Osteoblast (primary cell): ENCODE results near the gene MYO18B. TPM values are rescaled to one million over a fixed set of nuclear protein-coding genes. Genes with fewer than 3 reads are reported as not detected.

Experiments
- DNase-seq: peaks from one replicate; pipeline ENCODE4 v3.0.0; 2011; ENCODE audit warnings: low spot score, mixed read lengths; ENCODE audit not compliant: insufficient read length; ENCODE audit errors: missing footprints
- H2AFZ ChIP-seq: 2 replicates; pipeline ENCODE4 v1.6.0; 2011; ENCODE audit warnings: mild to moderate bottlenecking, low read length
- H3K27ac ChIP-seq: 2 replicates; pipeline ENCODE4 v1.5.1; 2011; ENCODE audit warnings: mild to moderate bottlenecking, low read depth, low read length, moderate library complexity
- H3K27me3 ChIP-seq: 2 replicates; pipeline ENCODE4 v1.6.0; 2012; ENCODE audit warnings: mild to moderate bottlenecking, control low read depth, inconsistent platforms, low read length, moderate library complexity; ENCODE audit not compliant: insufficient read depth
- H3K36me3 ChIP-seq: 2 replicates; pipeline ENCODE4 v1.5.1; 2011; ENCODE audit warnings: mild to moderate bottlenecking, low read length, control low read depth, moderate library complexity; ENCODE audit not compliant: insufficient read depth
- H3K4me1 ChIP-seq: 2 replicates; pipeline ENCODE4 v1.5.1; 2011; ENCODE audit warnings: mild to moderate bottlenecking, low read length, control low read depth, moderate library complexity; ENCODE audit not compliant: insufficient read depth
- H3K4me2 ChIP-seq: 2 replicates; pipeline ENCODE4 v1.6.0; 2011; ENCODE audit warnings: mild to moderate bottlenecking, low read length; ENCODE audit not compliant: insufficient read depth
- H3K4me3 ChIP-seq: fragments of 200-600 bp; sonication (generic); 3 replicates; pipeline ENCODE4 v1.5.1; 2012; ENCODE audit warnings: mild to moderate bottlenecking, low read length, inconsistent platforms; ENCODE audit not compliant: insufficient read depth
- H3K79me2 ChIP-seq: 2 replicates; pipeline ENCODE4 v1.6.0; 2012; ENCODE audit warnings: mild to moderate bottlenecking, low read length, control low read depth, inconsistent platforms; ENCODE audit not compliant: insufficient read depth
- H3K9me3 ChIP-seq: 2 replicates; pipeline ENCODE4 v1.5.1; 2011; ENCODE audit warnings: low read depth, low read length, control low read depth
- H4K20me1 ChIP-seq: 2 replicates; pipeline ENCODE4 v1.6.0; 2012; ENCODE audit warnings: mild to moderate bottlenecking, low read length, control low read depth; ENCODE audit not compliant: insufficient read depth
- CTCF ChIP-seq: IDR thresholded peaks from 2 replicates; pipeline ENCODE4 v1.5.1; 2011; ENCODE audit warnings: mild to moderate bottlenecking, low read depth, low read length, moderate library complexity; ENCODE audit errors: extremely low read depth
- total RNA-seq: library from RNA; depleted of rRNA; stranded (reverse); fragments of >200 nt; gene quantifications from 2 replicates; pipeline ENCODE4 v1.2.3, GENCODE V29; 2012

The MYO18B gene
- total RNA-seq, 1 donor, result under 0.01 TPM

GRCh38 chr22:25969901-25970300, 227.9 kb downstream of the MYO18B start:
- Histone ChIP-seq H3K4me1 (no peaks in the 10 kb centered on the region), H3K9me3 (no peaks in the 10 kb centered on the region), H3K79me2 (no peaks in the 10 kb centered on the region), H3K4me2 (no peak overlapping the region), H2AFZ (no peak overlapping the region), H3K27me3 (no peaks in the 10 kb centered on the region), H3K27ac (no peak overlapping the region), H4K20me1 (no peaks in the 10 kb centered on the region), H3K4me3 (no peak overlapping the region), H3K36me3 (no peaks in the 10 kb centered on the region)
- no peak for DNase-seq
- TF ChIP-seq CTCF, result no peak

- H3K27ac ChIP-seq, result no peak overlapping the region
- H3K4me3 ChIP-seq, result no peak overlapping the region
- no peak overlapping the region for H3K4me2 ChIP-seq
- DNase-seq, result no peak
- no peaks in the 10 kb centered on the region for H3K36me3 ChIP-seq
- TF ChIP-seq CTCF, result no peak
- no peaks in the 10 kb centered on the region for H3K4me1 ChIP-seq
- H3K79me2 ChIP-seq, result no peaks in the 10 kb centered on the region
- H3K9me3 ChIP-seq, result no peaks in the 10 kb centered on the region
- no peaks in the 10 kb centered on the region for H3K27me3 ChIP-seq
- H2AFZ ChIP-seq, result no peak overlapping the region
- H4K20me1 ChIP-seq, result no peaks in the 10 kb centered on the region
Measured at GRCh38 chr22:25970374-25970911, 228.5 kb downstream of the MYO18B start.

- Histone ChIP-seq H3K9me3 (no peaks in the 10 kb centered on the region), H4K20me1 (no peaks in the 10 kb centered on the region), H3K27ac (no peak overlapping the region), H3K36me3 (no peaks in the 10 kb centered on the region), H3K4me3 (no peak overlapping the region), H2AFZ (no peak overlapping the region), H3K4me2 (no peak overlapping the region), H3K4me1 (no peaks in the 10 kb centered on the region), H3K79me2 (no peaks in the 10 kb centered on the region), H3K27me3 (no peaks in the 10 kb centered on the region)
- TF ChIP-seq CTCF, result no peak
- no peak for DNase-seq
Measured at GRCh38 chr22:25970999-25971811, 229.2 kb downstream of the MYO18B start.

- DNase-seq, result no peak
- H3K4me2 ChIP-seq, result no peak overlapping the region
- H4K20me1 ChIP-seq, result no peaks in the 10 kb centered on the region
- H3K27me3 ChIP-seq, result no peaks in the 10 kb centered on the region
- no peaks in the 10 kb centered on the region for H3K4me1 ChIP-seq
- no peak overlapping the region for H3K4me3 ChIP-seq
- H3K27ac ChIP-seq, result no peak overlapping the region
- no peak overlapping the region for H2AFZ ChIP-seq
- no peaks in the 10 kb centered on the region for H3K36me3 ChIP-seq
- no peak for TF ChIP-seq CTCF
- no peaks in the 10 kb centered on the region for H3K9me3 ChIP-seq
- no peaks in the 10 kb centered on the region for H3K79me2 ChIP-seq
Measured at GRCh38 chr22:25972397-25972796, 230.4 kb downstream of the MYO18B start.
